ENCODE results near the gene HNF4A. TPM values are rescaled to one million over a fixed set of nuclear protein-coding genes. Genes with fewer than 3 reads are reported as not detected.
A peak's percentile ranks its signal among the peaks of the same experiment; 100 is the strongest.

The HNF4A gene
- total and polyA plus RNA-seq, 2 of the 13 experiments (the other 11 are each of a cell fraction or from before 2014, with no cell fraction given), result 80.9 to 169 TPM

DNA sequence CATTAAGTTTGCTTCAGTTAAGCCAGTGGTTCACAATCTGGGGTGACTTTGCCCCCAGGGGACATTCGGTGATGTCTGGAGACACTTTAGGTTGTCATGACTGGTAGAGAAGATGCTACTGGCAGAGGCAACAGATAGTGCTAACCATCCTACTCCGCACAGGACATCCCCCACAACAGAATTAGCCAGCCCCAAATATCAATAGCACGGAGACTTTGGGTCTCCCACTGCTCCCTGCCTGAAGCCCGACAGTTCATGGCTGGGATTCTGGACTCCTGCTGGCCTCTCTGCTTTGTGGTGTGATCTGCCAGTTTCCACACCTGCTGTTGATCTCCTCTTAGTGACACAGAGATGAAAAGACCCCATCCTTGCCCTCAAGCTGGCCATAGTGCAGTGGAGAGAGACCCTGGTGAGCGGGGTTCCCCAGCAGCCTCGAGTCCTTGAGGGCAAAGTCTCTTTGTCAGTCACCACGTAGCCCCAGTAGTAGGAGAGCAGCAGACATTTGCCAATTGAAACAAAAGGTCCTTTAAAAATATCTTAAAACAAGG lies 95.5 kb downstream of the HNF4A start (continued):
- TF ChIP-seq, protein P1, sequence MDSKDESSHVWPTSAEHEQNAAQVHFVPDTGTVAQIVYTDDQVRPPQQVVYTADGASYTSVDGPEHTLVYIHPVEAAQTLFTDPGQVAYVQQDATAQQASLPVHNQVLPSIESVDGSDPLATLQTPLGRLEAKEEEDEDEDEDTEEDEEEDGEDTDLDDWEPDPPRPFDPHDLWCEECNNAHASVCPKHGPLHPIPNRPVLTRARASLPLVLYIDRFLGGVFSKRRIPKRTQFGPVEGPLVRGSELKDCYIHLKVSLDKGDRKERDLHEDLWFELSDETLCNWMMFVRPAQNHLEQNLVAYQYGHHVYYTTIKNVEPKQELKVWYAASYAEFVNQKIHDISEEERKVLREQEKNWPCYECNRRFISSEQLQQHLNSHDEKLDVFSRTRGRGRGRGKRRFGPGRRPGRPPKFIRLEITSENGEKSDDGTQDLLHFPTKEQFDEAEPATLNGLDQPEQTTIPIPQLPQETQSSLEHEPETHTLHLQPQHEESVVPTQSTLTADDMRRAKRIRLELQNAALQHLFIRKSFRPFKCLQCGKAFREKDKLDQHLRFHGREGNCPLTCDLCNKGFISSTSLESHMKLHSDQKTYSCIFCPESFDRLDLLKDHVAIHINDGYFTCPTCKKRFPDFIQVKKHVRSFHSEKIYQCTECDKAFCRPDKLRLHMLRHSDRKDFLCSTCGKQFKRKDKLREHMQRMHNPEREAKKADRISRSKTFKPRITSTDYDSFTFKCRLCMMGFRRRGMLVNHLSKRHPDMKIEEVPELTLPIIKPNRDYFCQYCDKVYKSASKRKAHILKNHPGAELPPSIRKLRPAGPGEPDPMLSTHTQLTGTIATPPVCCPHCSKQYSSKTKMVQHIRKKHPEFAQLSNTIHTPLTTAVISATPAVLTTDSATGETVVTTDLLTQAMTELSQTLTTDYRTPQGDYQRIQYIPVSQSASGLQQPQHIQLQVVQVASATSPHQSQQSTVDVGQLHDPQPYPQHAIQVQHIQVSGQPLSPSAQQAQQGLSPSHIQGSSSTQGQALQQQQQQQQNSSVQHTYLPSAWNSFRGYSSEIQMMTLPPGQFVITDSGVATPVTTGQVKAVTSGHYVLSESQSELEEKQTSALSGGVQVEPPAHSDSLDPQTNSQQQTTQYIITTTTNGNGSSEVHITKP (CRISPR knock-in tag; IDR thresholded peaks at IDR 0.05; ENCODE audit: low read depth), result no peak
- TF ChIP-seq HOXA3 (CRISPR knock-in tag; IDR thresholded peaks at IDR 0.05) (peak; percentile 50; the same call in 1 of the 2 replicates), PHF20 (CRISPR knock-in tag; IDR thresholded peaks at IDR 0.05) (no peak), YEATS4 (CRISPR knock-in tag; IDR thresholded peaks at IDR 0.05; ENCODE audit: borderline replicate concordance) (0 out of 2 replicates have a peak, but pooled peaks have one; percentile 20), MTA1 (CRISPR knock-in tag; IDR thresholded peaks at IDR 0.05; ENCODE audit: borderline replicate concordance) (peak; percentile 76), JUNB (CRISPR knock-in tag; IDR thresholded peaks at IDR 0.05; ENCODE audit: borderline replicate concordance) (no peak), SALL1 (CRISPR knock-in tag; IDR thresholded peaks at IDR 0.05) (peak; percentile 53; the same call in 1 of the 2 replicates), ZNF883 (CRISPR knock-in tag; IDR thresholded peaks at IDR 0.05; ENCODE audit: not compliant biosample characterization) (no peak), ZKSCAN5 (CRISPR knock-in tag; IDR thresholded peaks at IDR 0.05) (0 out of 2 replicates have a peak, but pooled peaks have one; percentile 16), ZSCAN29 (CRISPR knock-in tag; conservative IDR thresholded peaks at IDR 0.05) (peak; percentile 53; the same call in 1 of the 2 replicates), ATF7-NPFF (CRISPR knock-in tag; IDR thresholded peaks at IDR 0.05; ENCODE audit: low read depth) (no peak), ZNF501 (CRISPR knock-in tag; IDR thresholded peaks at IDR 0.05) (peak; percentile 87), ZNF121 (CRISPR knock-in tag; IDR thresholded peaks at IDR 0.05) (0 out of 2 replicates have a peak, but pooled peaks have one; percentile 48)
- TF ChIP-seq, protein P2, sequence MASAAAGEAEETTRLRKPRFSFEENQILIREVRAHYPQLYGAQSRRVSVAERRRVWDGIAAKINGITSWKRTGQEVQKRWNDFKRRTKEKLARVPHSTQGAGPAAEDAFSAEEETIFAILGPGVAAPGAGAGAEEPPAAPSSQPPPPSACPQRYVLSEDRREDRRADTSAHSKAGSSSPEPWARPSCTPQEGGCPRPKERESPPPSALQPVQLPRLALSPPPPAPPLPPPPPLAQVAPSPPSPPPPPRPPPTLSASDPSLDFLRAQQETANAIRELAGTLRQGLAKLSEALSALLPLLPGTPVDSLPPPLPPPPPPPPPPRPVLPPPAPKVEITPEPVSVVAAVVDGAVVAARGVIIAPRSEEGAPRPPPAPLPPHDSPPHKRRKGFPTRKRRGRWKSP (CRISPR knock-in tag; IDR thresholded peaks at IDR 0.05), result no peak
- TF ChIP-seq, protein P3, sequence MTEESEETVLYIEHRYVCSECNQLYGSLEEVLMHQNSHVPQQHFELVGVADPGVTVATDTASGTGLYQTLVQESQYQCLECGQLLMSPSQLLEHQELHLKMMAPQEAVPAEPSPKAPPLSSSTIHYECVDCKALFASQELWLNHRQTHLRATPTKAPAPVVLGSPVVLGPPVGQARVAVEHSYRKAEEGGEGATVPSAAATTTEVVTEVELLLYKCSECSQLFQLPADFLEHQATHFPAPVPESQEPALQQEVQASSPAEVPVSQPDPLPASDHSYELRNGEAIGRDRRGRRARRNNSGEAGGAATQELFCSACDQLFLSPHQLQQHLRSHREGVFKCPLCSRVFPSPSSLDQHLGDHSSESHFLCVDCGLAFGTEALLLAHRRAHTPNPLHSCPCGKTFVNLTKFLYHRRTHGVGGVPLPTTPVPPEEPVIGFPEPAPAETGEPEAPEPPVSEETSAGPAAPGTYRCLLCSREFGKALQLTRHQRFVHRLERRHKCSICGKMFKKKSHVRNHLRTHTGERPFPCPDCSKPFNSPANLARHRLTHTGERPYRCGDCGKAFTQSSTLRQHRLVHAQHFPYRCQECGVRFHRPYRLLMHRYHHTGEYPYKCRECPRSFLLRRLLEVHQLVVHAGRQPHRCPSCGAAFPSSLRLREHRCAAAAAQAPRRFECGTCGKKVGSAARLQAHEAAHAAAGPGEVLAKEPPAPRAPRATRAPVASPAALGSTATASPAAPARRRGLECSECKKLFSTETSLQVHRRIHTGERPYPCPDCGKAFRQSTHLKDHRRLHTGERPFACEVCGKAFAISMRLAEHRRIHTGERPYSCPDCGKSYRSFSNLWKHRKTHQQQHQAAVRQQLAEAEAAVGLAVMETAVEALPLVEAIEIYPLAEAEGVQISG (CRISPR knock-in tag; IDR thresholded peaks at IDR 0.05), result 0 out of 2 replicates have a peak, but pooled peaks have one; percentile 4
- TF ChIP-seq, protein P4, sequence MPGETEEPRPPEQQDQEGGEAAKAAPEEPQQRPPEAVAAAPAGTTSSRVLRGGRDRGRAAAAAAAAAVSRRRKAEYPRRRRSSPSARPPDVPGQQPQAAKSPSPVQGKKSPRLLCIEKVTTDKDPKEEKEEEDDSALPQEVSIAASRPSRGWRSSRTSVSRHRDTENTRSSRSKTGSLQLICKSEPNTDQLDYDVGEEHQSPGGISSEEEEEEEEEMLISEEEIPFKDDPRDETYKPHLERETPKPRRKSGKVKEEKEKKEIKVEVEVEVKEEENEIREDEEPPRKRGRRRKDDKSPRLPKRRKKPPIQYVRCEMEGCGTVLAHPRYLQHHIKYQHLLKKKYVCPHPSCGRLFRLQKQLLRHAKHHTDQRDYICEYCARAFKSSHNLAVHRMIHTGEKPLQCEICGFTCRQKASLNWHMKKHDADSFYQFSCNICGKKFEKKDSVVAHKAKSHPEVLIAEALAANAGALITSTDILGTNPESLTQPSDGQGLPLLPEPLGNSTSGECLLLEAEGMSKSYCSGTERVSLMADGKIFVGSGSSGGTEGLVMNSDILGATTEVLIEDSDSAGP (CRISPR knock-in tag; IDR thresholded peaks at IDR 0.05; ENCODE audit: borderline replicate concordance), result peak; percentile 32; the same call in 1 of the 2 replicates
- TF ChIP-seq, protein P5, sequence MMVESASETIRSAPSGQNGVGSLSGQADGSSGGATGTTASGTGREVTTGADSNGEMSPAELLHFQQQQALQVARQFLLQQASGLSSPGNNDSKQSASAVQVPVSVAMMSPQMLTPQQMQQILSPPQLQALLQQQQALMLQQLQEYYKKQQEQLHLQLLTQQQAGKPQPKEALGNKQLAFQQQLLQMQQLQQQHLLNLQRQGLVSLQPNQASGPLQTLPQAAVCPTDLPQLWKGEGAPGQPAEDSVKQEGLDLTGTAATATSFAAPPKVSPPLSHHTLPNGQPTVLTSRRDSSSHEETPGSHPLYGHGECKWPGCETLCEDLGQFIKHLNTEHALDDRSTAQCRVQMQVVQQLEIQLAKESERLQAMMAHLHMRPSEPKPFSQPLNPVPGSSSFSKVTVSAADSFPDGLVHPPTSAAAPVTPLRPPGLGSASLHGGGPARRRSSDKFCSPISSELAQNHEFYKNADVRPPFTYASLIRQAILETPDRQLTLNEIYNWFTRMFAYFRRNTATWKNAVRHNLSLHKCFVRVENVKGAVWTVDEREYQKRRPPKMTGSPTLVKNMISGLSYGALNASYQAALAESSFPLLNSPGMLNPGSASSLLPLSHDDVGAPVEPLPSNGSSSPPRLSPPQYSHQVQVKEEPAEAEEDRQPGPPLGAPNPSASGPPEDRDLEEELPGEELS (CRISPR knock-in tag; IDR thresholded peaks at IDR 0.05), result 0 out of 2 replicates have a peak, but pooled peaks have one; percentile 21
